Endodermal cell (in vitro differentiated cells): Measurements from ENCODE around the gene TEX30. TPM values are rescaled to one million over a fixed set of nuclear protein-coding genes. Genes with fewer than 3 reads are reported as not detected.

Experiments used
- DNase-seq: peaks from one replicate; pipeline ENCODE4 v3.0.0-alpha.2; 2017
- H3K27ac ChIP-seq: 2 replicates; pipeline ENCODE4 v1.5.1; 2013; ENCODE audit warnings: mild to moderate bottlenecking, low read depth, low read length, moderate library complexity
- H3K27me3 ChIP-seq: 2 replicates; pipeline ENCODE4 v1.6.1; 2013; ENCODE audit warnings: mild to moderate bottlenecking, low read length, moderate library complexity; ENCODE audit not compliant: insufficient read depth, control insufficient read depth, poor library complexity, severe bottlenecking
- H3K36me3 ChIP-seq: 2 replicates; pipeline ENCODE4 v1.7.0; 2013; ENCODE audit warnings: mild to moderate bottlenecking, low read length, moderate library complexity; ENCODE audit not compliant: control insufficient read depth, insufficient read depth
- H3K4me1 ChIP-seq: one replicate; pipeline ENCODE4 v1.7.0; 2013; ENCODE audit warnings: low read length; ENCODE audit not compliant: control insufficient read depth, insufficient read depth
- H3K4me3 ChIP-seq: 2 replicates; pipeline ENCODE4 v1.5.1; 2013; ENCODE audit warnings: mild to moderate bottlenecking, low read length, moderate library complexity
- H3K9ac ChIP-seq: 2 replicates; pipeline ENCODE4 v1.6.1; 2013; ENCODE audit warnings: mild to moderate bottlenecking, low read length, moderate library complexity; ENCODE audit not compliant: poor library complexity, severe bottlenecking; ENCODE audit errors: extremely low read depth
- H3K9me3 ChIP-seq: 2 replicates; pipeline ENCODE4 v1.6.1; 2013; ENCODE audit warnings: mild to moderate bottlenecking, low read length, moderate library complexity; ENCODE audit not compliant: control insufficient read depth
- H3K27ac Mint-ChIP-seq: 2 replicates; pipeline ENCODE4 v1.8.0; 2020; ENCODE audit warnings: mixed read lengths
- H3K27me3 Mint-ChIP-seq: 2 replicates; pipeline ENCODE4 v1.8.0; 2021; ENCODE audit warnings: mild to moderate bottlenecking, mixed read lengths; ENCODE audit not compliant: insufficient read depth
- H3K36me3 Mint-ChIP-seq: 2 replicates; pipeline ENCODE4 v1.8.0; 2020; ENCODE audit warnings: low read depth, mixed read lengths
- H3K4me1 Mint-ChIP-seq: 2 replicates; pipeline ENCODE4 v1.8.0; 2020; ENCODE audit warnings: mixed read lengths
- H3K4me3 Mint-ChIP-seq: 2 replicates; pipeline ENCODE4 v1.8.0; 2020; ENCODE audit warnings: mild to moderate bottlenecking, moderate library complexity, mixed read lengths
- H3K9me3 Mint-ChIP-seq: 2 replicates; pipeline ENCODE4 v1.8.0; 2020; ENCODE audit warnings: mild to moderate bottlenecking, mixed read lengths
- WGBS, 2 experiments: methylation state at CpG; one replicate each; pipeline versions ENCODE4 v1.1.5 to v1.1.7; 2013; ENCODE audit warnings: missing lambda C conversion rate in 2 of 2, mixed read lengths in 1 of 2; ENCODE audit not compliant: insufficient coverage in 1 of 2, insufficient read length in 1 of 2; 5-methylcytosine and 5-hydroxymethylcytosine counted together
- total RNA-seq, 2 donors: library from RNA; stranded (reverse); fragmentation: NEBNext Ultra II Directional in 1 of 2; extraction: Animal tissue kit (Norgen Biotek cat#: 25700) in 1 of 2; gene quantifications; 2 replicates in 1 of 2; 3 replicates in 1 of 2; pipeline ENCODE4 v1.2.1, GENCODE V29; 2021
- TF ChIP-seq, protein P1 (sequence below): fragments of 200-600 bp; sonication (generic); conservative IDR thresholded peaks from 2 replicates; pipeline ENCODE4 v1.5.0; 2021; ENCODE audit warnings: antibody characterized with exemption, mild to moderate bottlenecking

Gene TEX30
- total RNA-seq, 2 donors from 2014 or later, result 10.0 to 11.5 TPM

DNA sequence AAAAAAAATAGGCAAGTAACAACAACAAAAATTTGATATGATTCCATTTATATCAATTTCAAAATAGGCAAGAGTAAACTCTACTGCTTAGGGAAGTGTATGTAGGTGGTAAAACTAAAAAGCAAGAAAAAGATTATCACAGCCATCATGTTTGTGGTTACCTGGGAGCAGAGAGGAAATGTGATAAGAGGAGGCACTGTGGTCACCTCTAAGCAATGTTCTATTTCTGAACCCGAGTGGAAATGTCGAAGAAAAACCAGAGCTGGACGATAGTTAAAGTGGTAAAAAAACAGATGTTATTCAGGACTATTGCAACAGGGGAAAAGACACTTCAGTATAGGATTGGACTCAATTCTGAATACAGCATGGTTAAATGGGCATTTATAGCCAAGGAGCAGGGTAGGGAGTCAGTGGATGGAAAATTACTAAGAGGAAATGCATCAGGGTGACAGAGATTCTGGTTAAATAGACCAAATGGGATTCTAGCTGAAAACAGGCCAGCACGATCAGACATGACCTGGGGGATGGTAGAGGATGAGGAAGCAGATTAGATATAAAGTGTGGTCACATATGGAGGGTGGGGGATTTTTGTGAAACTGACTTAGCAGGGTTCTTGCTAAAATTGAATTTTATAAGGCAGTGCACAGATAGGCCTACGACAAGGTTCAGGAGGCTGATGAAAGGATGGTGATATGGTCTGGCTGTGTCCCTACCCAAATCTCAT lies 6.0 kb upstream of the TEX30 start:
- Mint-ChIP-seq H3K9me3 (peaks cover 26% of the 10 kb centered on the region), H3K27ac (no peak overlapping the region), H3K4me3 (no peak overlapping the region), H3K27me3 (peaks cover 1% of the 10 kb centered on the region), H3K4me1 (no peaks in the 10 kb centered on the region), H3K36me3 (peaks cover 25% of the 10 kb centered on the region)
- no peak overlapping the region for H3K4me3 ChIP-seq
- H3K9me3 ChIP-seq, result peaks cover 28% of the 10 kb centered on the region
- no peak overlapping the region for H3K9ac ChIP-seq
- TF ChIP-seq, protein P1, sequence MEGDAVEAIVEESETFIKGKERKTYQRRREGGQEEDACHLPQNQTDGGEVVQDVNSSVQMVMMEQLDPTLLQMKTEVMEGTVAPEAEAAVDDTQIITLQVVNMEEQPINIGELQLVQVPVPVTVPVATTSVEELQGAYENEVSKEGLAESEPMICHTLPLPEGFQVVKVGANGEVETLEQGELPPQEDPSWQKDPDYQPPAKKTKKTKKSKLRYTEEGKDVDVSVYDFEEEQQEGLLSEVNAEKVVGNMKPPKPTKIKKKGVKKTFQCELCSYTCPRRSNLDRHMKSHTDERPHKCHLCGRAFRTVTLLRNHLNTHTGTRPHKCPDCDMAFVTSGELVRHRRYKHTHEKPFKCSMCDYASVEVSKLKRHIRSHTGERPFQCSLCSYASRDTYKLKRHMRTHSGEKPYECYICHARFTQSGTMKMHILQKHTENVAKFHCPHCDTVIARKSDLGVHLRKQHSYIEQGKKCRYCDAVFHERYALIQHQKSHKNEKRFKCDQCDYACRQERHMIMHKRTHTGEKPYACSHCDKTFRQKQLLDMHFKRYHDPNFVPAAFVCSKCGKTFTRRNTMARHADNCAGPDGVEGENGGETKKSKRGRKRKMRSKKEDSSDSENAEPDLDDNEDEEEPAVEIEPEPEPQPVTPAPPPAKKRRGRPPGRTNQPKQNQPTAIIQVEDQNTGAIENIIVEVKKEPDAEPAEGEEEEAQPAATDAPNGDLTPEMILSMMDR, result no peak
- no peak for DNase-seq
- H3K27me3 ChIP-seq, result no peaks in the 10 kb centered on the region
- H3K27ac ChIP-seq, result no peak overlapping the region
- no peaks in the 10 kb centered on the region for H3K4me1 ChIP-seq
- WGBS, 2 experiments, result 89% methylated on average over 4 to 5 of the region's 5 CpGs
- H3K36me3 ChIP-seq, result peaks cover 19% of the 10 kb centered on the region

DNA sequence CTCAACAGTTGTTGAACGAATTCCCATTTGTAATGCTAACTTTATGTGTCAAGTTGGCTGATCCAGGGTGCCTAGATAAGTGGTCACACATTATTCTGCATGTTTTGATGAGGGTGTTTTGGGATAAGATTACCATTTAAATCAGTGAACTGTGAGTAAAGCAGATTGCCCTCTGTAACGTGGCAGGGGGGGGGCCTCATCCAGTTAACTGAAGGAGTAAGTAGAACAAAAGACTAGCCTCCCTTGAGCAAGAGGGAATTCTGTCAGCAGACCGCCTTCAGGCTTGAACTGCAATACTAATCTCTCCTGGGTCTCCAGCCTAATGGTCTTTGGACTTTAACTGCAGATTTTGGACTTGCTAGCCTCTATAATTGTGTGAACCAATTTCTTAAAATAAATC lies 4.2 kb upstream of the TEX30 start:
- H3K27me3 Mint-ChIP-seq, result peaks cover 13% of the 10 kb centered on the region
- no peak overlapping the region for H3K4me3 Mint-ChIP-seq
- H3K9ac ChIP-seq, result no peak overlapping the region
- no peaks in the 10 kb centered on the region for H3K4me1 ChIP-seq
- 82 to 83% methylated on average over 3 of the region's 3 CpGs for WGBS, 2 experiments
- H3K9me3 ChIP-seq, result peaks cover 21% of the 10 kb centered on the region
- peaks cover 7% of the 10 kb centered on the region for H3K36me3 ChIP-seq
- peaks cover 24% of the 10 kb centered on the region for H3K9me3 Mint-ChIP-seq
- H3K27ac ChIP-seq, result no peak overlapping the region
- H3K27me3 ChIP-seq, result no peaks in the 10 kb centered on the region
- H3K4me1 Mint-ChIP-seq, result no peaks in the 10 kb centered on the region
- DNase-seq, result no peak
- no peak overlapping the region for H3K27ac Mint-ChIP-seq
- H3K4me3 ChIP-seq, result no peak overlapping the region
- TF ChIP-seq, protein P1, result no peak
- H3K36me3 Mint-ChIP-seq, result peaks cover 16% of the 10 kb centered on the region

- Mint-ChIP-seq H3K4me1 (no peaks in the 10 kb centered on the region), H3K4me3 (no peak overlapping the region), H3K27ac (no peak overlapping the region), H3K27me3 (peaks cover 21% of the 10 kb centered on the region), H3K9me3 (peaks cover 10% of the 10 kb centered on the region), H3K36me3 (peaks cover 4% of the 10 kb centered on the region)
- DNase-seq, result no peak
- no peak overlapping the region for H3K4me3 ChIP-seq
- TF ChIP-seq, protein P1, result no peak
- no peak overlapping the region for H3K27ac ChIP-seq
- H3K36me3 ChIP-seq, result no peaks in the 10 kb centered on the region
- H3K9me3 ChIP-seq, result peaks cover 6% of the 10 kb centered on the region
- 93 to 100% methylated on average over 2 of the region's 2 CpGs for WGBS, 2 experiments
- no peaks in the 10 kb centered on the region for H3K27me3 ChIP-seq
- no peak overlapping the region for H3K9ac ChIP-seq
- no peaks in the 10 kb centered on the region for H3K4me1 ChIP-seq
These were observed 2.7 kb upstream of the TEX30 start for GRCh38 chr13:102776271-102776670.
